ENCODE results near the gene IRF2BP2.

GRCh38 chr1:234584926-234585325, 25.1 kb downstream of the IRF2BP2 start:
- TF ChIP-seq POLR2A (IDR thresholded peaks at IDR 0.05) = no peak
- no peak for TF ChIP-seq CTCF (IDR thresholded peaks at IDR 0.05)

All from testis (tissue), 2 donors.